DND-41 (cell line): ENCODE measurements around the gene TSPEAR.
A peak's percentile ranks its signal among the peaks of the same experiment; 100 is the strongest.

Experiments
- ATAC-seq: fragments of 200-7000 bp; cut with Tn5 transposase; 3 replicates; pipeline ENCODE4 v1.9.1; 2021; ENCODE audit warnings: low read depth; ENCODE audit not compliant: insufficient read depth
- DNase-seq: peaks from one replicate; pipeline ENCODE4 v3.0.0-alpha.2; 2020
- H2AFZ ChIP-seq: 2 replicates; pipeline ENCODE4 v1.6.0; 2012; ENCODE audit warnings: low read depth, low read length
- H3K27ac ChIP-seq: 2 replicates; pipeline ENCODE4 v1.5.1; 2012; ENCODE audit warnings: low read length, inconsistent platforms
- H3K27me3 ChIP-seq: fragments of 200-600 bp; sonication (generic); 2 replicates; pipeline ENCODE4 v1.6.0; 2012; ENCODE audit warnings: low read length, mild to moderate bottlenecking, inconsistent platforms; ENCODE audit not compliant: insufficient read depth, poor library complexity
- H3K36me3 ChIP-seq: 2 replicates; pipeline ENCODE4 v1.5.1; 2012; ENCODE audit warnings: low read length, inconsistent platforms; ENCODE audit not compliant: insufficient read depth
- H3K4me1 ChIP-seq: 2 replicates; pipeline ENCODE4 v1.5.1; 2012; ENCODE audit warnings: mild to moderate bottlenecking, low read length; ENCODE audit not compliant: insufficient read depth
- H3K4me2 ChIP-seq: 2 replicates; pipeline ENCODE4 v1.6.0; 2012; ENCODE audit warnings: mild to moderate bottlenecking, moderate library complexity, low read length, inconsistent platforms; ENCODE audit not compliant: insufficient read depth
- H3K4me3 ChIP-seq, 2 experiments: fragments of 200-600 bp in 1 of 2; shearing (Covaris generic) in 1 of 2; 2 replicates each; pipeline ENCODE4 v1.5.1; 2012 to 2016; ENCODE audit warnings: inconsistent platforms in 2 of 2, low read length in 2 of 2, mild to moderate bottlenecking in 2 of 2, low read depth in 1 of 2, moderate library complexity in 1 of 2
- H3K79me2 ChIP-seq: 2 replicates; pipeline ENCODE4 v1.6.0; 2012; ENCODE audit warnings: low read length, inconsistent platforms; ENCODE audit not compliant: insufficient read depth
- H3K9ac ChIP-seq: 2 replicates; pipeline ENCODE4 v1.6.0; 2012; ENCODE audit warnings: low read depth, mild to moderate bottlenecking, inconsistent platforms, low read length, moderate library complexity
- H3K9me3 ChIP-seq: 2 replicates; pipeline ENCODE4 v1.5.1; 2012; ENCODE audit warnings: low read length, moderate library complexity, mild to moderate bottlenecking, inconsistent platforms; ENCODE audit not compliant: insufficient read depth, severe bottlenecking
- H4K20me1 ChIP-seq: 2 replicates; pipeline ENCODE4 v1.6.0; 2012; ENCODE audit warnings: low read length; ENCODE audit not compliant: insufficient read depth
- CTCF ChIP-seq: IDR thresholded peaks from 2 replicates; pipeline ENCODE4 v1.5.1; 2012; ENCODE audit warnings: borderline replicate concordance, low read length, moderate library complexity, mild to moderate bottlenecking; ENCODE audit not compliant: poor library complexity, severe bottlenecking; ENCODE audit errors: extremely low read depth
- EZH2 ChIP-seq: IDR thresholded peaks from 3 replicates; pipeline ENCODE4 v1.6.1; 2012; ENCODE audit warnings: borderline replicate concordance, low read depth, mild to moderate bottlenecking, moderate library complexity, low read length, inconsistent platforms; ENCODE audit not compliant: severe bottlenecking

TSPEAR gene

GRCh38 chr21:44509539-44509938 is 201.8 kb downstream of the TSPEAR start:
- Histone ChIP-seq H3K9ac (no peak overlapping the region), H3K36me3 (no peaks in the 10 kb centered on the region), H3K27me3 (no peaks in the 10 kb centered on the region), H3K27ac (no peak overlapping the region), H3K9me3 (no peaks in the 10 kb centered on the region), H3K79me2 (no peaks in the 10 kb centered on the region), H3K4me2 (no peak overlapping the region), H3K4me3 (no peak overlapping the region), H4K20me1 (0 out of 2 replicates have a peak, but pooled peaks cover 9% of the 10 kb centered on the region), H3K4me1 (peaks cover 4% of the 10 kb centered on the region), H2AFZ (no peak overlapping the region)
- ATAC-seq (peak; percentile 62), DNase-seq (peak; percentile 35)
- peak; percentile 54 for TF ChIP-seq CTCF
- no peak for TF ChIP-seq EZH2

DNA sequence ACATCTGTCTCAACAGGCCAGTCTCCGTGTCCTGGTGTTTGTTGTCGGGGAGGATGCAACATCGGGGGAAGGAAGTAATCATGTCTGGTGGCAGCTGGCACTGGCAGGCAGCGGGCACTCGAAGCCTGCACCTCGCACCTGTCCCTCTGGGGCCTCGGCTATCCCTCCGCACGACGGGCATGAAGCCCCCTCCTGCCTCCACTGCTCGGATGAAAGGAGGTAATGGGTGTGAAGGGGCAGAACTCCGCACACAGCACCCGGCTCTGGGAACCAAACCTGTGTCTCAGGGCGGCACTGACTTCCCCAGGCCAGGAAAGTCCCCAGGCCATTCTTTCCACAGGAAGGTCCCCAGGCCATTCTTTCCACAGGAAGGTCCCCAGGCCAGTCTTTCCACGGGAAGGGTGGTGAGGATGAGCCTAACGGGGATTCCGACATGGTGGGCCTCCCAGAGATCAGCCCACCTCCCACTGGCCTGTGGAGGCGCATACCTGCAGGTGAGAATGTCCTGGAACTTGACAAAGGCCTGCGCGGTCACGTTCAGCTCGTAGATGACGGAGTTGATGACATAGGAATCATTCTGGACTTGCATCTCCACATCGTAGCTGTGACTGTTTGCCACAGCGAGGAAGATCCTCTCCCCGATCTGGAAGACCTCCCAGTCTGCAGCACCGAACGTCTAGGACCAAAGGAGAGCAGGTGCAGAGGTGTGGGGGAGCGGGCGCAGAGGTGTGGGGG is 202.5 kb downstream of the TSPEAR start:
- H3K36me3 ChIP-seq = no peaks in the 10 kb centered on the region
- H3K9ac ChIP-seq = no peak overlapping the region
- H3K4me1 ChIP-seq = peaks cover 4% of the 10 kb centered on the region
- H2AFZ ChIP-seq = no peak overlapping the region
- no peak overlapping the region for H3K27ac ChIP-seq
- 0 out of 2 replicates have a peak, but pooled peaks cover 9% of the 10 kb centered on the region for H4K20me1 ChIP-seq
- no peaks in the 10 kb centered on the region for H3K79me2 ChIP-seq
- no peak overlapping the region for H3K4me2 ChIP-seq
- H3K27me3 ChIP-seq = no peaks in the 10 kb centered on the region
- no peaks in the 10 kb centered on the region for H3K9me3 ChIP-seq
- TF ChIP-seq EZH2 (no peak), CTCF (no peak)
- DNase-seq = no peak
- no peak overlapping the region for H3K4me3 ChIP-seq
- ATAC-seq = no peak

GRCh38 chr21:44508426-44508710 is 203.0 kb downstream of the TSPEAR start:
- no peak overlapping the region for H3K4me2 ChIP-seq

More at GRCh38 chr21:44508426-44508710, 203.0 kb downstream of the TSPEAR start:
- Histone ChIP-seq H3K4me1 (peaks cover 4% of the 10 kb centered on the region), H4K20me1 (0 out of 2 replicates have a peak, but pooled peaks cover 9% of the 10 kb centered on the region), H3K27ac (no peak overlapping the region), H3K79me2 (no peaks in the 10 kb centered on the region), H2AFZ (no peak overlapping the region), H3K4me3 (no peak overlapping the region), H3K36me3 (no peaks in the 10 kb centered on the region), H3K27me3 (no peaks in the 10 kb centered on the region), H3K9me3 (no peaks in the 10 kb centered on the region), H3K9ac (no peak overlapping the region)
- DNase-seq = no peak
- TF ChIP-seq EZH2 (no peak), CTCF (no peak)
- ATAC-seq = no peak
